ENCODE results near the gene DEPP1. TPM values are rescaled to one million over a fixed set of nuclear protein-coding genes. Genes with fewer than 3 reads are reported as not detected.

DEPP1 gene
- total and polyA plus RNA-seq, 2 of the 13 experiments (the other 11 are each of a cell fraction or from before 2014, with no cell fraction given) = 14.8 to 270 TPM

DNA sequence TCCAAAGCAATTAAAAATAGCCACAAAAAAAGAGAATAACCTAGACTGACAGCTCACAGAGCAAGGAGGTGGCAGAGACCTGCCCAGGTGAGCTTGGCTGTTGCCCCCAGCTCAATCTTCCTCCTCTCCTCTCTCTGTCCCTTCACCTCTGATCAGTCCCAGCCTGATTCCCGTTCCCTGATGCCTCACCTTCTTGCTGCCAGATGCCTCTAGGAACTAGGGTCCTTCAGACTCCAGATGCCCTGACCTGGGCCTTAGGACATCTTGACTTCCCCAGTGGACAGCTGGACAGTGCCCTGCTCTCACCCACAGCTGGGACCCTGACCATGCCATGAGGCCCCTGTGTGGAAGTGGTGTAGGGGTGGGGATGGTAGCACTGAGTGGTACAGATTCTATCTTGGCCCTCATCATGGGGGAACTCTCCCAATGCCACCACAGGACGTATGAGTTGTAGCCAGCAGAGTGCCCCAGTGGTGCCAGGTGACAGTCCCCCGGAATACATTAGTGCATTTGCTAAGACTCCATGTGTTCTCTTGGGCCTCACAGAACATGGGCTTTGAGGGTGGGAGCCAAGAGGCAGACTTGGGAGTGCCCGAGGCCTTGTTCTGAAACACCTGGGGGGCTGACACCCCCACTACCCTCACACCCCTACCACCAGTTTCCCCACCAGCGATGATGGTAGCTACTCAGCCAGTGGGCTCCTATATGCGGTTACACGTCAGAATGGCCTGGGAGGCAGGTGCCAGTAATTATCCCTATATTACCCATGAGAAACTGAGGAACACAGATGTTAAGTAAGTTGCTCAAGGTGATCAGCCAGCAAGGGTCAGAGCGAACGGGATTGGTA, 2.0 kb downstream of the DEPP1 start (continued):
- TF ChIP-seq, protein P1, sequence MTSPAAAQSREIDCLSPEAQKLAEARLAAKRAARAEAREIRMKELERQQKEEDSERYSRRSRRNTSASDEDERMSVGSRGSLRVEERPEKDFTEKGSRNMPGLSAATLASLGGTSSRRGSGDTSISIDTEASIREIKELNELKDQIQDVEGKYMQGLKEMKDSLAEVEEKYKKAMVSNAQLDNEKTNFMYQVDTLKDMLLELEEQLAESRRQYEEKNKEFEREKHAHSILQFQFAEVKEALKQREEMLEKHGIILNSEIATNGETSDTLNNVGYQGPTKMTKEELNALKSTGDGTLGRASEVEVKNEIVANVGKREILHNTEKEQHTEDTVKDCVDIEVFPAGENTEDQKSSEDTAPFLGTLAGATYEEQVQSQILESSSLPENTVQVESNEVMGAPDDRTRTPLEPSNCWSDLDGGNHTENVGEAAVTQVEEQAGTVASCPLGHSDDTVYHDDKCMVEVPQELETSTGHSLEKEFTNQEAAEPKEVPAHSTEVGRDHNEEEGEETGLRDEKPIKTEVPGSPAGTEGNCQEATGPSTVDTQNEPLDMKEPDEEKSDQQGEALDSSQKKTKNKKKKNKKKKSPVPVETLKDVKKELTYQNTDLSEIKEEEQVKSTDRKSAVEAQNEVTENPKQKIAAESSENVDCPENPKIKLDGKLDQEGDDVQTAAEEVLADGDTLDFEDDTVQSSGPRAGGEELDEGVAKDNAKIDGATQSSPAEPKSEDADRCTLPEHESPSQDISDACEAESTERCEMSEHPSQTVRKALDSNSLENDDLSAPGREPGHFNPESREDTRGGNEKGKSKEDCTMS (CRISPR knock-in tag; conservative IDR thresholded peaks at IDR 0.05) = no peak
- TF ChIP-seq, protein P2, sequence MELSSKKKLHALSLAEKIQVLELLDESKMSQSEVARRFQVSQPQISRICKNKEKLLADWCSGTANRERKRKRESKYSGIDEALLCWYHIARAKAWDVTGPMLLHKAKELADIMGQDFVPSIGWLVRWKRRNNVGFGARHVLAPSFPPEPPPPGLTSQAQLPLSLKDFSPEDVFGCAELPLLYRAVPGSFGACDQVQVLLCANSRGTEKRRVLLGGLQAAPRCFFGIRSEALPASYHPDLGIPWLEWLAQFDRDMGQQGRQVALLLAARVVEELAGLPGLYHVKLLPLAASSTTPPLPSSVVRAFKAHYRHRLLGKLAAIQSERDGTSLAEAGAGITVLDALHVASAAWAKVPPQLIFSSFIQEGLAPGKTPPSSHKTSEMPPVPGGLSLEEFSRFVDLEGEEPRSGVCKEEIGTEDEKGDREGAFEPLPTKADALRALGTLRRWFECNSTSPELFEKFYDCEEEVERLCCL (CRISPR knock-in tag; IDR thresholded peaks at IDR 0.05; ENCODE audit: borderline replicate concordance) = peak; percentile 38
- peak; percentile 27; the same call in 1 of the 2 replicates for TF ChIP-seq SIN3A (IDR thresholded peaks at IDR 0.05; ENCODE audit: borderline replicate concordance, low read depth, low read length)
- TF ChIP-seq, protein P3, sequence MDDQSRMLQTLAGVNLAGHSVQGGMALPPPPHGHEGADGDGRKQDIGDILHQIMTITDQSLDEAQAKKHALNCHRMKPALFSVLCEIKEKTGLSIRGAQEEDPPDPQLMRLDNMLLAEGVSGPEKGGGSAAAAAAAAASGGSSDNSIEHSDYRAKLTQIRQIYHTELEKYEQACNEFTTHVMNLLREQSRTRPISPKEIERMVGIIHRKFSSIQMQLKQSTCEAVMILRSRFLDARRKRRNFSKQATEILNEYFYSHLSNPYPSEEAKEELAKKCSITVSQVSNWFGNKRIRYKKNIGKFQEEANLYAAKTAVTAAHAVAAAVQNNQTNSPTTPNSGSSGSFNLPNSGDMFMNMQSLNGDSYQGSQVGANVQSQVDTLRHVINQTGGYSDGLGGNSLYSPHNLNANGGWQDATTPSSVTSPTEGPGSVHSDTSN (CRISPR knock-in tag; IDR thresholded peaks at IDR 0.05; ENCODE audit: borderline replicate concordance) = no peak
- TF ChIP-seq PTBP1 (IDR thresholded peaks at IDR 0.05; ENCODE audit: low read depth, low read length, poor library complexity, severe bottlenecking) = no peak
- TF ChIP-seq TRIM24 (CRISPR knock-in tag; IDR thresholded peaks at IDR 0.05) = no peak
- TF ChIP-seq MIER2 (CRISPR knock-in tag; IDR thresholded peaks at IDR 0.05) = no peak; the same call in none of the 2 replicates
- no peak for TF ChIP-seq HMGA1 (CRISPR knock-in tag; conservative IDR thresholded peaks at IDR 0.05)
- TF ChIP-seq, protein P4, sequence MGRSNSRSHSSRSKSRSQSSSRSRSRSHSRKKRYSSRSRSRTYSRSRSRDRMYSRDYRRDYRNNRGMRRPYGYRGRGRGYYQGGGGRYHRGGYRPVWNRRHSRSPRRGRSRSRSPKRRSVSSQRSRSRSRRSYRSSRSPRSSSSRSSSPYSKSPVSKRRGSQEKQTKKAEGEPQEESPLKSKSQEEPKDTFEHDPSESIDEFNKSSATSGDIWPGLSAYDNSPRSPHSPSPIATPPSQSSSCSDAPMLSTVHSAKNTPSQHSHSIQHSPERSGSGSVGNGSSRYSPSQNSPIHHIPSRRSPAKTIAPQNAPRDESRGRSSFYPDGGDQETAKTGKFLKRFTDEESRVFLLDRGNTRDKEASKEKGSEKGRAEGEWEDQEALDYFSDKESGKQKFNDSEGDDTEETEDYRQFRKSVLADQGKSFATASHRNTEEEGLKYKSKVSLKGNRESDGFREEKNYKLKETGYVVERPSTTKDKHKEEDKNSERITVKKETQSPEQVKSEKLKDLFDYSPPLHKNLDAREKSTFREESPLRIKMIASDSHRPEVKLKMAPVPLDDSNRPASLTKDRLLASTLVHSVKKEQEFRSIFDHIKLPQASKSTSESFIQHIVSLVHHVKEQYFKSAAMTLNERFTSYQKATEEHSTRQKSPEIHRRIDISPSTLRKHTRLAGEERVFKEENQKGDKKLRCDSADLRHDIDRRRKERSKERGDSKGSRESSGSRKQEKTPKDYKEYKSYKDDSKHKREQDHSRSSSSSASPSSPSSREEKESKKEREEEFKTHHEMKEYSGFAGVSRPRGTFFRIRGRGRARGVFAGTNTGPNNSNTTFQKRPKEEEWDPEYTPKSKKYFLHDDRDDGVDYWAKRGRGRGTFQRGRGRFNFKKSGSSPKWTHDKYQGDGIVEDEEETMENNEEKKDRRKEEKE (IDR thresholded peaks at IDR 0.05) = no peak
- TF ChIP-seq, protein P5, sequence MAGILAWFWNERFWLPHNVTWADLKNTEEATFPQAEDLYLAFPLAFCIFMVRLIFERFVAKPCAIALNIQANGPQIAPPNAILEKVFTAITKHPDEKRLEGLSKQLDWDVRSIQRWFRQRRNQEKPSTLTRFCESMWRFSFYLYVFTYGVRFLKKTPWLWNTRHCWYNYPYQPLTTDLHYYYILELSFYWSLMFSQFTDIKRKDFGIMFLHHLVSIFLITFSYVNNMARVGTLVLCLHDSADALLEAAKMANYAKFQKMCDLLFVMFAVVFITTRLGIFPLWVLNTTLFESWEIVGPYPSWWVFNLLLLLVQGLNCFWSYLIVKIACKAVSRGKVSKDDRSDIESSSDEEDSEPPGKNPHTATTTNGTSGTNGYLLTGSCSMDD (CRISPR knock-in tag; IDR thresholded peaks at IDR 0.05) = no peak; the same call in 1 of the 2 replicates
- no peak; the same call in 1 of the 2 replicates for TF ChIP-seq CEBPG (CRISPR knock-in tag; IDR thresholded peaks at IDR 0.05)
- peak; percentile 57; the same call in 1 of the 2 replicates for TF ChIP-seq ZSCAN31 (CRISPR knock-in tag; IDR thresholded peaks at IDR 0.05; ENCODE audit: low read depth)
- no peak for TF ChIP-seq HNRNPUL1 (IDR thresholded peaks at IDR 0.05; ENCODE audit: low read depth, low read length)
- TF ChIP-seq, protein P6, sequence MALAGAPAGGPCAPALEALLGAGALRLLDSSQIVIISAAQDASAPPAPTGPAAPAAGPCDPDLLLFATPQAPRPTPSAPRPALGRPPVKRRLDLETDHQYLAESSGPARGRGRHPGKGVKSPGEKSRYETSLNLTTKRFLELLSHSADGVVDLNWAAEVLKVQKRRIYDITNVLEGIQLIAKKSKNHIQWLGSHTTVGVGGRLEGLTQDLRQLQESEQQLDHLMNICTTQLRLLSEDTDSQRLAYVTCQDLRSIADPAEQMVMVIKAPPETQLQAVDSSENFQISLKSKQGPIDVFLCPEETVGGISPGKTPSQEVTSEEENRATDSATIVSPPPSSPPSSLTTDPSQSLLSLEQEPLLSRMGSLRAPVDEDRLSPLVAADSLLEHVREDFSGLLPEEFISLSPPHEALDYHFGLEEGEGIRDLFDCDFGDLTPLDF (CRISPR knock-in tag; IDR thresholded peaks at IDR 0.05) = no peak
- no peak for TF ChIP-seq BRF2 (CRISPR knock-in tag; IDR thresholded peaks at IDR 0.05)
- no peak for TF ChIP-seq ZNF343 (CRISPR knock-in tag; IDR thresholded peaks at IDR 0.05)
- TF ChIP-seq SOX5 (CRISPR knock-in tag; IDR thresholded peaks at IDR 0.05; ENCODE audit: borderline replicate concordance) = no peak; the same call in none of the 2 replicates
